ENCODE measurements around the gene ATRIP.

DNA sequence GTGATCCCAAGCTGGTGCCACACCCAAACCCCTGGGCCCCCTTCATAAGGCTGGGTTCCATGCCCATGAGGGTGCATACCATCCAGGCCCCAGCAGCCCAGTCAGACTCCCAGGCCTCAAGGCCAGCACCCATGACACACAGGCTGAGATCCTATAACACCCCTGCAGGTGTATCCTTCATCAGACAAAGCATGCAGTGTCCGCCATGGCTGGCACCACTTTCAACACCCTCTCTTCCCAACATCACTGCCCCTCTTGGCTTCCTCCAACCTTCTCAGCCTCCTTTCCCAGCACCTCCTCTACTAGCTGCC lies 10.1 kb upstream of the ATRIP start:
- TF ChIP-seq CTCF (IDR thresholded peaks at IDR 0.05), result no peak
- no peak for TF ChIP-seq POLR2A (IDR thresholded peaks at IDR 0.05)
